SIG-M5 treated with dmso at 0.1 percent for 504 hours (cell line): ENCODE measurements around the gene HGF.
"Not testable (repeated sequence)": the region's sequence is repeated elsewhere in the genome, so short reads cannot be mapped to it uniquely, and the experiment has no call there.

Experiments used
- DNase-seq: peaks from one replicate; lab custom pipeline; 2025; ENCODE audit not compliant: unreplicated experiment; lab: John Stamatoyannopoulos, UW

The HGF gene

GRCh38 chr7:81722250-81722649 lies 47.6 kb downstream of the HGF start:
- DNase-seq: not testable (repeated sequence)

GRCh38 chr7:81721437-81721836 lies 48.4 kb downstream of the HGF start:
- no peak for DNase-seq

- DNase-seq: no peak
Measured at GRCh38 chr7:81719865-81720264, 50.0 kb downstream of the HGF start.

- DNase-seq: no peak
Measured at GRCh38 chr7:81715984-81716588, 53.8 kb downstream of the HGF start.

- no peak for DNase-seq
Measured at GRCh38 chr7:81714306-81714705, 55.5 kb downstream of the HGF start.

- DNase-seq: no peak
Measured at GRCh38 chr7:81710751-81711150, 59.1 kb downstream of the HGF start.

GRCh38 chr7:81709836-81710235 lies 60.0 kb downstream of the HGF start:
- DNase-seq: no peak

- no peak for DNase-seq
Measured at GRCh38 chr7:81707966-81708365, 61.9 kb downstream of the HGF start.

GRCh38 chr7:81707196-81707595 lies 62.7 kb downstream of the HGF start:
- DNase-seq: no peak

- no peak for DNase-seq
Measured at GRCh38 chr7:81705206-81705605, 64.6 kb downstream of the HGF start.

- no peak for DNase-seq
Measured at GRCh38 chr7:81704595-81704994, 65.3 kb downstream of the HGF start.

GRCh38 chr7:81698965-81699364 lies 70.9 kb downstream of the HGF start:
- DNase-seq: no peak

- no peak for DNase-seq
Measured at GRCh38 chr7:81694711-81695110, 75.1 kb downstream of the HGF start.

GRCh38 chr7:81693894-81694293 lies 76.0 kb downstream of the HGF start:
- DNase-seq: no peak

GRCh38 chr7:81693080-81693479 lies 76.8 kb downstream of the HGF start:
- DNase-seq: no peak

GRCh38 chr7:81692146-81692905 lies 77.5 kb downstream of the HGF start:
- DNase-seq: no peak

GRCh38 chr7:81691199-81691821 lies 78.5 kb downstream of the HGF start:
- DNase-seq: no peak

GRCh38 chr7:81690688-81691087 lies 79.2 kb downstream of the HGF start:
- no peak for DNase-seq

- no peak for DNase-seq
Measured at GRCh38 chr7:81690251-81690650, 79.6 kb downstream of the HGF start.

- DNase-seq: peak; percentile 11
Measured at GRCh38 chr7:81688622-81689411, 81.0 kb downstream of the HGF start.

GRCh38 chr7:81687062-81687461 lies 82.8 kb downstream of the HGF start:
- no peak for DNase-seq
